ENCODE measurements around the gene ENAM. TPM values are rescaled to one million over a fixed set of nuclear protein-coding genes. Genes with fewer than 3 reads are reported as not detected.

ENAM gene
- total and polyA plus RNA-seq, 2 of the 8 experiments (the other 6 are each of a cell fraction or from before 2014, with no cell fraction given) = not detected

DNA sequence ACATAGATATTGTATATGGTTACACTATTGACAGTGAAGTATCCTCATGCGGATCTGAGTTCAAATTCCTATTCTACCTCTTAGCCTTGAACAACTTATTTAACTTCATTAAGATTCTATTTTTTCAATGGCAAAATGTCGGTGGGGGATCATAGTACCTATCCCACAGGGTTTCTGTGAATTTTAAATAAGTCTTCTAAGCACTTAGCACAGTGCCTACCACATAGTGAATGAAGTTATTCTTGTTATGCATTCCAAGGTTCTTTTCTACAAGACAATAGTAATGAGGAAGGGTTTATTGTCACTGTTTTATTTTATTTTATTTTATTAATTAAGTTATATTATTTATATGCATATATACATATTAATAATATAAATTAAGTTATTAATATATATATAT, 8.8 kb upstream of the ENAM start:
- Histone ChIP-seq H3K9ac (replicated peaks in 1 of 4; ENCODE audit: extremely low read depth in 1 of 4, low read depth in 3 of 4, low read length in 3 of 4) (no peak overlapping the region), H2AK5ac (ENCODE audit: low read depth, low read length) (no peak overlapping the region), H4K8ac (ENCODE audit: extremely low read depth, insufficient read depth, low read length) (no peak overlapping the region), H3K4me1 (replicated peaks in 1 of 4; ENCODE audit: control insufficient read depth in 3 of 4, insufficient read depth in 4 of 4, low read length in 3 of 4) (no peaks in the 10 kb centered on the region), H3K4ac (replicated peaks; ENCODE audit: insufficient read length, low read depth, low read length) (no peak overlapping the region), H3K36me3 (ENCODE audit: control insufficient read depth in 2 of 4, insufficient read depth in 4 of 4, low read length in 3 of 4) (no peaks in the 10 kb centered on the region), H2AFZ (ENCODE audit: low read length) (no peak overlapping the region), H4K91ac (replicated peaks; ENCODE audit: insufficient read length, low read length) (no peak overlapping the region), H3K79me2 (ENCODE audit: control insufficient read depth in 1 of 2, insufficient read depth in 2 of 2, low read length in 2 of 2) (no peaks in the 10 kb centered on the region), H3K9me3 (ENCODE audit: insufficient read depth in 2 of 2, low read depth in 1 of 2, low read length in 1 of 2) (no peaks in the 10 kb centered on the region), H3K18ac (ENCODE audit: extremely low read depth, low read length) (no peak overlapping the region), H2BK120ac (replicated peaks; ENCODE audit: low read depth, low read length) (no peak overlapping the region), H3K4me3 (ENCODE audit: extremely low read depth in 1 of 4, insufficient read depth in 2 of 4, low read depth in 3 of 4, low read length in 4 of 4) (no peak overlapping the region), H3K23ac (ENCODE audit: insufficient read length) (no peak overlapping the region), H3K27me3 (replicated peaks in 1 of 4; ENCODE audit: control insufficient read depth in 3 of 4, extremely low read depth in 1 of 4, insufficient read depth in 3 of 4, low read length in 3 of 4) (no peaks in the 10 kb centered on the region), H4K20me1 (replicated peaks in 1 of 2; ENCODE audit: control insufficient read depth in 1 of 2, insufficient read depth in 2 of 2, low read length in 2 of 2) (no peaks in the 10 kb centered on the region), H3K14ac (ENCODE audit: insufficient read length) (no peak overlapping the region), H2BK12ac (ENCODE audit: low read depth, low read length) (no peak overlapping the region), H2BK20ac (ENCODE audit: low read length) (no peak overlapping the region), H4K5ac (ENCODE audit: insufficient read length, low read depth, low read length) (no peak overlapping the region), H3K56ac (replicated peaks; ENCODE audit: insufficient read length, low read depth, low read length) (no peak overlapping the region), H3K23me2 (ENCODE audit: low read depth, low read length) (no peaks in the 10 kb centered on the region), H3K27ac (ENCODE audit: low read depth, low read length) (no peak overlapping the region), H3K79me1 (ENCODE audit: low read depth, low read length) (no peaks in the 10 kb centered on the region), H2BK15ac (ENCODE audit: low read length) (no peak overlapping the region), H3K4me2 (ENCODE audit: insufficient read depth in 1 of 2, low read depth in 2 of 2, low read length in 2 of 2) (no peak overlapping the region), H2BK5ac (ENCODE audit: low read depth, low read length) (no peak overlapping the region)
- TF ChIP-seq CBX8 (IDR thresholded peaks at IDR 0.05; ENCODE audit: borderline replicate concordance, low read depth, low read length) = no peak
- TF ChIP-seq MAX (IDR thresholded peaks at IDR 0.05) = no peak
- TF ChIP-seq SIN3A (conservative IDR thresholded peaks at IDR 0.05 in 1 of 2, IDR thresholded peaks at IDR 0.05 in 1 of 2; ENCODE audit: low read depth in 1 of 2, low read length in 2 of 2) = no peak
- no peak for TF ChIP-seq RBBP5 (IDR thresholded peaks at IDR 0.05; ENCODE audit: borderline replicate concordance, low read depth, low read length)
- TF ChIP-seq KDM1A (IDR thresholded peaks at IDR 0.05; ENCODE audit: borderline replicate concordance, low read length) = no peak
- no peak for TF ChIP-seq CEBPB (IDR thresholded peaks at IDR 0.05; ENCODE audit: low read depth, low read length)
- no peak for TF ChIP-seq BCL11A (IDR thresholded peaks at IDR 0.05; ENCODE audit: low read depth in 2 of 2, low read length in 2 of 2)
- TF ChIP-seq GABPA (IDR thresholded peaks at IDR 0.05; ENCODE audit: borderline replicate concordance, insufficient read depth, low read length) = no peak
- ChIA-PET CTCF (ENCODE audit: partially characterized antibody) (no interaction called here), POLR2A (ENCODE audit: partially characterized antibody) (no interaction called here)
- 88% methylated on average over 2 of the region's 2 CpGs; no CpG with 5 or more reads in 1 of the 2 experiments for WGBS, 2 experiments (ENCODE audit: extremely low coverage in 1 of 2, insufficient coverage in 1 of 2, insufficient read length in 1 of 2, insufficient replicate concordance in 2 of 2, low coverage in 1 of 2, low lambda C conversion rate in 2 of 2, missing lambda C conversion rate in 1 of 2)
- DNase-seq (ENCODE audit: low read depth in 1 of 2, low spot score in 2 of 2) (no peak), FAIRE-seq (no peak)

Measured in H1 (cell line).